ENCODE measurements around the gene CRKL. TPM values are rescaled to one million over a fixed set of nuclear protein-coding genes. Genes with fewer than 3 reads are reported as not detected.
"Not testable (repeated sequence)": the region's sequence is repeated elsewhere in the genome, so short reads cannot be mapped to it uniquely, and the experiment has no call there.

The CRKL gene
- total and polyA plus RNA-seq, 2 experiments from 2014 or later, result 26.7 to 42.5 TPM

DNA sequence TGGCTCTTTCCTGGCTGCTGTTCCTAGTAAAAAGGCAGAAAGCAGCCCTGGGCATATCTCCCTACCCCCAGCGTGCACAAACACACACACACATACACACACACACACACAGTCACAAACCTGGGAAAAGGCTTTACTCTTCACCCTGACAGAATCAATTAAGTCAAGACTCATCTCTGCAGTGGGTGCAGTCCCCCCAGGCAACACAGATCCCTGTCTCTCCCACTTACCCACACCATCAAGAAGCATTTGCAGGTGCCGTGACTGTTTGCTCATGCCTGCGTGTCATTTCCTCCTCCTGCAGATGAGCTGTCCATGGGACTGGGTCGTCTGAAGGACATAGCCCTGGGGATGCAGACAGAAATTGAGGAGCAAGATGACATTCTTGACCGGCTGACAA, 29.8 kb upstream of the CRKL start:
- Histone ChIP-seq H3K4me1 (ENCODE audit: insufficient read depth) (peaks cover 4% of the 10 kb centered on the region; the same call in 1 of the 2 replicates), H3K9me3 (ENCODE audit: low read depth) (no peaks in the 10 kb centered on the region), H3K27me3 (replicated peaks; ENCODE audit: insufficient read depth) (no peaks in the 10 kb centered on the region), H3K4me2 (ENCODE audit: unreplicated experiment) (no peak overlapping the region), H4K20me1 (ENCODE audit: insufficient read depth) (no peaks in the 10 kb centered on the region), H3F3A (ENCODE audit: insufficient read depth) (no peaks in the 10 kb centered on the region), H3K36me3 (ENCODE audit: low read depth) (peaks cover 14% of the 10 kb centered on the region), H3K9me2 (ENCODE audit: insufficient read depth) (no peaks in the 10 kb centered on the region), H3K79me2 (ENCODE audit: insufficient read depth) (no peaks in the 10 kb centered on the region), H3K27ac (no peak overlapping the region), H2AFZ (no peak overlapping the region), H3K9ac (no peak overlapping the region), H3K4me3 (no peak overlapping the region)
- DNase-seq, result peak; percentile 10
- in situ Hi-C loops (cut with MboI), result no loop called here
- TF ChIP-seq EZH2 (IDR thresholded peaks at IDR 0.05; ENCODE audit: insufficient read depth, poor library complexity, severe bottlenecking) (no peak), EZH2phosphoT487 (IDR thresholded peaks at IDR 0.05; ENCODE audit: insufficient read depth, low read depth) (no peak)
- WGBS, 2 experiments (ENCODE audit: low coverage in 1 of 2, low lambda C conversion rate in 2 of 2, missing lambda C conversion rate in 2 of 2), result 63 to 72% methylated on average over 5 of the region's 5 CpGs

GRCh38 chr22:20889025-20889704, 28.0 kb upstream of the CRKL start:
- no peak overlapping the region for H3K27ac ChIP-seq
- H3K36me3 ChIP-seq (ENCODE audit: low read depth), result peaks cover 14% of the 10 kb centered on the region
- no peaks in the 10 kb centered on the region for H3K9me3 ChIP-seq (ENCODE audit: low read depth)
- no peak for DNase-seq
- H3K4me2 ChIP-seq (ENCODE audit: unreplicated experiment), result no peak overlapping the region
- H3K4me1 ChIP-seq (ENCODE audit: insufficient read depth), result peaks cover 4% of the 10 kb centered on the region; the same call in 1 of the 2 replicates
- in situ Hi-C loops (cut with MboI), result no loop called here
- no peaks in the 10 kb centered on the region for H3F3A ChIP-seq (ENCODE audit: insufficient read depth)
- 91 to 92% methylated on average over 6 of the region's 6 CpGs for WGBS, 2 experiments (ENCODE audit: low coverage in 1 of 2, low lambda C conversion rate in 2 of 2, missing lambda C conversion rate in 2 of 2)
- H3K9me2 ChIP-seq (ENCODE audit: insufficient read depth), result no peaks in the 10 kb centered on the region
- no peak overlapping the region for H3K9ac ChIP-seq
- no peak overlapping the region for H2AFZ ChIP-seq
- no peaks in the 10 kb centered on the region for H4K20me1 ChIP-seq (ENCODE audit: insufficient read depth)
- TF ChIP-seq EZH2 (IDR thresholded peaks at IDR 0.05; ENCODE audit: insufficient read depth, poor library complexity, severe bottlenecking), result no peak
- TF ChIP-seq EZH2phosphoT487 (IDR thresholded peaks at IDR 0.05; ENCODE audit: insufficient read depth, low read depth), result no peak
- no peaks in the 10 kb centered on the region for H3K27me3 ChIP-seq (replicated peaks; ENCODE audit: insufficient read depth)
- no peak overlapping the region for H3K4me3 ChIP-seq
- no peaks in the 10 kb centered on the region for H3K79me2 ChIP-seq (ENCODE audit: insufficient read depth)

DNA sequence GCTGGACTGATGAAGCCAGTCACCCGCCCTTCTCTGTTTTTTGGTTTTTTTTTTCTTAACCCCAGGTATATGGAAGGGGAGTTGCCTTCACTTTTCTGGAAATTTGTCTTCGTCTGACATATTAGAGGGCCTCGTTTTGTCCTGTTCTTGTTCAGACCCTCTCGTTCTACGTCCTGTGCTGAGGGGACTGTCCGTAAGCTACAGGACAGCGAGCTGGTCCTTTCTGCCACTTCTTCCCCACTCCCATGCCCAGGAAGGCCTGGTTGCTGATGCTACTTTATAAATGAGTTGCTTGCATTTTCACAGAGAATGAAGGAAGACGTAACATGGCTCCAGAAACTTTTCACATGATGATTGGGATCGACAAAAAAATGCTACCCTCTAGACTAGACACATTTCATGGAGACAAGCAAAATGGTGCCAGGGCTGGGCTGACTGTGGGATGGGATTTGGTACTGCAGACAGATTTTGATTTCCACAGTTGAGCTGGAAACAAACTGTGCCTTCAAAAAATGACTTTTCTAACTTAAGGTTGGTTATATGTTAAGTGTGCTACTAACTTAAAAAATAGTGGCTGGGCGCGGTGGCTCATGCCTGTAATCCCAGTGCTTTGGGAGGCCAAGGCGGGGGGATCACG, 27.2 kb upstream of the CRKL start:
- Histone ChIP-seq H3K36me3 (ENCODE audit: low read depth) (peaks cover 14% of the 10 kb centered on the region), H2AFZ (no peak overlapping the region), H3K9me3 (ENCODE audit: low read depth) (no peaks in the 10 kb centered on the region), H3F3A (ENCODE audit: insufficient read depth) (no peaks in the 10 kb centered on the region), H4K20me1 (ENCODE audit: insufficient read depth) (no peaks in the 10 kb centered on the region), H3K4me3 (no peak overlapping the region), H3K27me3 (replicated peaks; ENCODE audit: insufficient read depth) (no peaks in the 10 kb centered on the region), H3K27ac (no peak overlapping the region), H3K9me2 (ENCODE audit: insufficient read depth) (no peaks in the 10 kb centered on the region), H3K9ac (no peak overlapping the region), H3K79me2 (ENCODE audit: insufficient read depth) (no peaks in the 10 kb centered on the region), H3K4me2 (ENCODE audit: unreplicated experiment) (no peak overlapping the region), H3K4me1 (ENCODE audit: insufficient read depth) (peaks cover 4% of the 10 kb centered on the region; the same call in 1 of the 2 replicates)
- DNase-seq, result no peak
- 81 to 87% methylated on average over 13 of the region's 13 CpGs for whole genome bisulfite sequencing, 2 experiments (ENCODE audit: low coverage in 1 of 2, low lambda C conversion rate in 2 of 2, missing lambda C conversion rate in 2 of 2)
- TF ChIP-seq EZH2 (IDR thresholded peaks at IDR 0.05; ENCODE audit: insufficient read depth, poor library complexity, severe bottlenecking) (no peak), EZH2phosphoT487 (IDR thresholded peaks at IDR 0.05; ENCODE audit: insufficient read depth, low read depth) (no peak)
- in situ Hi-C loops (cut with MboI), result no loop called here

DNA sequence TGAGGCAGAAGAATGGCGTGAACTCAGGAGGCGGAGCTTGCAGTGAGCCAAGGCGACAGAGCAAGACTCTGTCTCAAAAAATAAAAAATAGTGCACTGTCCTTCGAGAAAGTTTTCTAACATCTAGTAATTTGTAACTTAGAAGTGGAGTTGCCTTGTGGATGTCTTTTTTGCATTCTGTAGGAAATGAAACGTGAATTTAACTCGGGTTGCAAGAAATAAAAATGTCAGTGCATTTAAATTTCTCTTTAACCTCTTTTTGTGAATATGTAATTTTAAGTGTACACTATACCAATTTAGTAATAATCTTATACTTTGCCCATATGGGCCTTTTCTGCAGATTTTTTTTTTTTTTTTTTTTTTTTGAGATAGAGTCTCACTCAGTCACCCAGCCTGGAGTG, 26.2 kb upstream of the CRKL start:
- Histone ChIP-seq H2AFZ (no peak overlapping the region), H3K4me1 (ENCODE audit: insufficient read depth) (no peaks in the 10 kb centered on the region), H3K4me2 (ENCODE audit: unreplicated experiment) (no peak overlapping the region), H3K36me3 (ENCODE audit: low read depth) (peaks cover 14% of the 10 kb centered on the region), H3F3A (ENCODE audit: insufficient read depth) (no peaks in the 10 kb centered on the region), H3K27ac (no peak overlapping the region), H3K27me3 (replicated peaks; ENCODE audit: insufficient read depth) (no peaks in the 10 kb centered on the region), H3K4me3 (no peak overlapping the region), H3K9ac (no peak overlapping the region), H3K9me2 (ENCODE audit: insufficient read depth) (no peaks in the 10 kb centered on the region), H3K79me2 (ENCODE audit: insufficient read depth) (no peaks in the 10 kb centered on the region), H4K20me1 (ENCODE audit: insufficient read depth) (no peaks in the 10 kb centered on the region), H3K9me3 (ENCODE audit: low read depth) (no peaks in the 10 kb centered on the region)
- 93% methylated on average over 6 of the region's 6 CpGs for WGBS, 2 experiments (ENCODE audit: low coverage in 1 of 2, low lambda C conversion rate in 2 of 2, missing lambda C conversion rate in 2 of 2)
- TF ChIP-seq EZH2phosphoT487 (IDR thresholded peaks at IDR 0.05; ENCODE audit: insufficient read depth, low read depth) (no peak), EZH2 (IDR thresholded peaks at IDR 0.05; ENCODE audit: insufficient read depth, poor library complexity, severe bottlenecking) (no peak)
- no peak for DNase-seq
- in situ Hi-C loops (cut with MboI), result no loop called here

- H3F3A ChIP-seq (ENCODE audit: insufficient read depth); H3K79me2 ChIP-seq (ENCODE audit: insufficient read depth); H3K4me3 ChIP-seq; H3K27ac ChIP-seq; DNase-seq; H3K9ac ChIP-seq; H3K4me2 ChIP-seq (ENCODE audit: unreplicated experiment); H3K36me3 ChIP-seq (ENCODE audit: low read depth); in situ Hi-C loops (cut with MboI); H3K27me3 ChIP-seq (replicated peaks; ENCODE audit: insufficient read depth); H4K20me1 ChIP-seq (ENCODE audit: insufficient read depth); H2AFZ ChIP-seq; H3K9me3 ChIP-seq (ENCODE audit: low read depth); H3K9me2 ChIP-seq (ENCODE audit: insufficient read depth); H3K4me1 ChIP-seq (ENCODE audit: insufficient read depth): not testable (repeated sequence)
- WGBS, 2 experiments (ENCODE audit: low coverage in 1 of 2, low lambda C conversion rate in 2 of 2, missing lambda C conversion rate in 2 of 2), result 93 to 95% methylated on average over 6 to 7 of the region's 7 CpGs
Observed at GRCh38 chr22:20897737-20898136, 19.5 kb upstream of the CRKL start.
